ENCODE results near the gene RPS6KL1. TPM values are rescaled to one million over a fixed set of nuclear protein-coding genes. Genes with fewer than 3 reads are reported as not detected.

RPS6KL1 gene
- polyA plus RNA-seq, 1 donor from 2014 or later, result 147 TPM

DNA sequence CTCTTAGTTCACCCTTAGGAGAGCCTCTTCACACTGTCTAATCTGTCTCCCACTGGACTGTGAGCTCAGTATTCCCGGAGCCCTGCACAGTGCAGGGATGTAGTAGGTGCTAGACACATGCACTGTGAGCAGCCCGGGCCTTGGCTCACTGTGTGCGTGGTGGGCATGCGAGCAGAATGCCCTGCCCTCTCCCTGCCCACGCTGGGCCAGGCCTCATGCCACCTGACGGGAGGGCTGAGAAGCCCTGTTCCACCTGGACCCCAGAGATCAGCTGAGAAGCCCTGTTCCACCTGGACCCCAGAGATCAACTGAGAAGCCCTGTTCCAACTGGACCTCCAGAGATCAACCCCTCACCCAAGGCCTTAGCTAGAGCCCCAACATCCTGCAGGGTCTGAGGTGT lies 10.9 kb downstream of the RPS6KL1 start:
- Histone ChIP-seq H3K36me3 (ENCODE audit: insufficient read depth, low read length) (no peaks in the 10 kb centered on the region), H3K4me3 (ENCODE audit: low read length) (no peak overlapping the region), H3K27me3 (ENCODE audit: insufficient read depth, low read depth, low read length) (no peaks in the 10 kb centered on the region), H3K79me2 (replicated peaks; ENCODE audit: insufficient read depth, low read length) (no peaks in the 10 kb centered on the region), H3K9me2 (ENCODE audit: insufficient read depth, low read length) (no peaks in the 10 kb centered on the region), H2AFZ (ENCODE audit: low read depth, low read length) (no peak overlapping the region), H3K27ac (ENCODE audit: low read length) (no peak overlapping the region), H3K4me2 (ENCODE audit: low read length) (no peak overlapping the region), H3F3A (ENCODE audit: insufficient read depth, low read length, poor library complexity, severe bottlenecking) (no peaks in the 10 kb centered on the region), H3K9ac (ENCODE audit: low read length) (no peak overlapping the region), H3K9me3 (ENCODE audit: low read length) (no peaks in the 10 kb centered on the region), H4K20me1 (ENCODE audit: insufficient read depth) (no peaks in the 10 kb centered on the region)
- no peak for TF ChIP-seq EZH2 (IDR thresholded peaks at IDR 0.05; ENCODE audit: borderline replicate concordance, insufficient read depth, low read length, poor library complexity, severe bottlenecking)

DNA sequence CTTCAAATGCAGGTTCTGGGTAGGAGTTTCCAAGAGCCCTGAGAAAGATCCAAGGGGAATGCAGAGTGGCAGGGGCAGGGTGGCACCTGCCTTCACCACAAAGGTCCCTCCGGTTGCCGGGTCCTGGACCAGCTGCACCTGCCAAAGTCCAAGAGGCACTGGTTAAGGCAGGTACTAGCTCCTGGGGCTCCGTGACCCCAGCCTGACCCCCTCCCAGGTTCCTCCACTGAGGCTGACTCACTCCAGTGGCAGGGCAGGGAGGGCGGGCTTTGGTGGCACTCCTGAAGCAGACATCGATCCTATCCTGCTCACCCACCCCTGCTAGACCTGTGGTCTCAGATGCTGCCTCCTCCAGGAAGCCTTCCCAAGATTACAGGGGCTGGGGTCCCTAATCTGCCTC lies 11.4 kb downstream of the RPS6KL1 start:
- H3K36me3 ChIP-seq (ENCODE audit: insufficient read depth, low read length), result no peaks in the 10 kb centered on the region
- no peaks in the 10 kb centered on the region for H3K9me3 ChIP-seq (ENCODE audit: low read length)
- no peak overlapping the region for H2AFZ ChIP-seq (ENCODE audit: low read depth, low read length)
- no peaks in the 10 kb centered on the region for H3F3A ChIP-seq (ENCODE audit: insufficient read depth, low read length, poor library complexity, severe bottlenecking)
- TF ChIP-seq EZH2 (IDR thresholded peaks at IDR 0.05; ENCODE audit: borderline replicate concordance, insufficient read depth, low read length, poor library complexity, severe bottlenecking) (no peak), REST (IDR thresholded peaks at IDR 0.05; ENCODE audit: borderline replicate concordance) (no peak), RAD21 (conservative IDR thresholded peaks at IDR 0.05) (no peak), MXI1 (conservative IDR thresholded peaks at IDR 0.05; ENCODE audit: poor library complexity, severe bottlenecking) (no peak), EP300 (conservative IDR thresholded peaks at IDR 0.05; ENCODE audit: poor library complexity, severe bottlenecking) (no peak), SMC3 (conservative IDR thresholded peaks at IDR 0.05; ENCODE audit: poor library complexity) (no peak), TAF1 (IDR thresholded peaks at IDR 0.05; ENCODE audit: low read depth) (no peak), POLR2AphosphoS5 (IDR thresholded peaks at IDR 0.05) (no peak)
- TF ChIP-seq, protein P1, sequence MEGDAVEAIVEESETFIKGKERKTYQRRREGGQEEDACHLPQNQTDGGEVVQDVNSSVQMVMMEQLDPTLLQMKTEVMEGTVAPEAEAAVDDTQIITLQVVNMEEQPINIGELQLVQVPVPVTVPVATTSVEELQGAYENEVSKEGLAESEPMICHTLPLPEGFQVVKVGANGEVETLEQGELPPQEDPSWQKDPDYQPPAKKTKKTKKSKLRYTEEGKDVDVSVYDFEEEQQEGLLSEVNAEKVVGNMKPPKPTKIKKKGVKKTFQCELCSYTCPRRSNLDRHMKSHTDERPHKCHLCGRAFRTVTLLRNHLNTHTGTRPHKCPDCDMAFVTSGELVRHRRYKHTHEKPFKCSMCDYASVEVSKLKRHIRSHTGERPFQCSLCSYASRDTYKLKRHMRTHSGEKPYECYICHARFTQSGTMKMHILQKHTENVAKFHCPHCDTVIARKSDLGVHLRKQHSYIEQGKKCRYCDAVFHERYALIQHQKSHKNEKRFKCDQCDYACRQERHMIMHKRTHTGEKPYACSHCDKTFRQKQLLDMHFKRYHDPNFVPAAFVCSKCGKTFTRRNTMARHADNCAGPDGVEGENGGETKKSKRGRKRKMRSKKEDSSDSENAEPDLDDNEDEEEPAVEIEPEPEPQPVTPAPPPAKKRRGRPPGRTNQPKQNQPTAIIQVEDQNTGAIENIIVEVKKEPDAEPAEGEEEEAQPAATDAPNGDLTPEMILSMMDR (IDR thresholded peaks at IDR 0.05; ENCODE audit: poor library complexity, severe bottlenecking), result no peak
- no peak overlapping the region for H3K9ac ChIP-seq (ENCODE audit: low read length)
- no peaks in the 10 kb centered on the region for H3K27me3 ChIP-seq (ENCODE audit: insufficient read depth, low read depth, low read length)
- no peaks in the 10 kb centered on the region for H3K79me2 ChIP-seq (replicated peaks; ENCODE audit: insufficient read depth, low read length)
- H4K20me1 ChIP-seq (ENCODE audit: insufficient read depth), result no peaks in the 10 kb centered on the region
- no peak overlapping the region for H3K4me3 ChIP-seq (ENCODE audit: low read length)
- H3K27ac ChIP-seq (ENCODE audit: low read length), result no peak overlapping the region
- H3K9me2 ChIP-seq (ENCODE audit: insufficient read depth, low read length), result no peaks in the 10 kb centered on the region
- no peak overlapping the region for H3K4me2 ChIP-seq (ENCODE audit: low read length)

- TF ChIP-seq POLR2AphosphoS5 (IDR thresholded peaks at IDR 0.05), result no peak
- TF ChIP-seq TAF1 (IDR thresholded peaks at IDR 0.05; ENCODE audit: low read depth), result no peak
- TF ChIP-seq, protein P1 (IDR thresholded peaks at IDR 0.05; ENCODE audit: poor library complexity, severe bottlenecking), result no peak
- TF ChIP-seq MXI1 (conservative IDR thresholded peaks at IDR 0.05; ENCODE audit: poor library complexity, severe bottlenecking), result no peak
- no peak for TF ChIP-seq SMC3 (conservative IDR thresholded peaks at IDR 0.05; ENCODE audit: poor library complexity)
- no peak for TF ChIP-seq EZH2 (IDR thresholded peaks at IDR 0.05; ENCODE audit: borderline replicate concordance, insufficient read depth, low read length, poor library complexity, severe bottlenecking)
- TF ChIP-seq RAD21 (conservative IDR thresholded peaks at IDR 0.05), result no peak
- no peak overlapping the region for H3K4me3 ChIP-seq (ENCODE audit: low read length)
- H2AFZ ChIP-seq (ENCODE audit: low read depth, low read length), result no peak overlapping the region
- H3K9me2 ChIP-seq (ENCODE audit: insufficient read depth, low read length), result no peaks in the 10 kb centered on the region
- no peaks in the 10 kb centered on the region for H3K9me3 ChIP-seq (ENCODE audit: low read length)
- no peaks in the 10 kb centered on the region for H3K27me3 ChIP-seq (ENCODE audit: insufficient read depth, low read depth, low read length)
- no peaks in the 10 kb centered on the region for H3F3A ChIP-seq (ENCODE audit: insufficient read depth, low read length, poor library complexity, severe bottlenecking)
- H3K36me3 ChIP-seq (ENCODE audit: insufficient read depth, low read length), result no peaks in the 10 kb centered on the region
- H3K27ac ChIP-seq (ENCODE audit: low read length), result no peak overlapping the region
- H3K4me2 ChIP-seq (ENCODE audit: low read length), result no peak overlapping the region
- no peaks in the 10 kb centered on the region for H3K79me2 ChIP-seq (replicated peaks; ENCODE audit: insufficient read depth, low read length)
- no peak overlapping the region for H3K9ac ChIP-seq (ENCODE audit: low read length)
- no peaks in the 10 kb centered on the region for H4K20me1 ChIP-seq (ENCODE audit: insufficient read depth)
These were observed 11.8 kb downstream of the RPS6KL1 start for GRCh38 chr14:74911221-74911620.
